Smooth muscle cell (in vitro differentiated cells): ENCODE data around the gene PCDHGB2. TPM values are rescaled to one million over a fixed set of nuclear protein-coding genes. Genes with fewer than 3 reads are reported as not detected.

Source experiments
- DNase-seq: peaks from one replicate; lab custom pipeline; 2025; ENCODE audit not compliant: unreplicated experiment; lab: John Stamatoyannopoulos, UW
- H2AFZ ChIP-seq: fragments of 200-600 bp; sonication (generic); 2 replicates; pipeline ENCODE4 v1.6.0; 2016; ENCODE audit warnings: antibody characterized with exemption, low read depth, mild to moderate bottlenecking
- H3F3A ChIP-seq: fragments of 200-600 bp; sonication (generic); 2 replicates; pipeline ENCODE4 v1.6.0; 2017; ENCODE audit warnings: antibody characterized with exemption, low read depth
- H3K27ac ChIP-seq: fragments of 200-600 bp; sonication (generic); 2 replicates; pipeline ENCODE4 v1.5.1; 2016; ENCODE audit warnings: low read depth, mild to moderate bottlenecking
- H3K27me3 ChIP-seq: fragments of 200-600 bp; sonication (generic); 2 replicates; pipeline ENCODE4 v1.6.1; 2016; ENCODE audit warnings: low read depth, mild to moderate bottlenecking
- H3K36me3 ChIP-seq: fragments of 200-600 bp; sonication (generic); 2 replicates; pipeline ENCODE4 v1.5.1; 2016; ENCODE audit warnings: low read depth
- H3K4me1 ChIP-seq: fragments of 200-600 bp; sonication (generic); 2 replicates; pipeline ENCODE4 v1.5.1; 2016; ENCODE audit warnings: low read depth
- H3K4me2 ChIP-seq: fragments of 200-600 bp; sonication (generic); 2 replicates; pipeline ENCODE4 v1.6.0; 2016; ENCODE audit warnings: mild to moderate bottlenecking
- H3K4me3 ChIP-seq: fragments of 200-600 bp; sonication (generic); 2 replicates; pipeline ENCODE4 v1.5.1; 2016; ENCODE audit warnings: mild to moderate bottlenecking
- H3K79me2 ChIP-seq: fragments of 200-600 bp; sonication (generic); 2 replicates; pipeline ENCODE4 v1.6.0; 2016; ENCODE audit warnings: low read depth, mild to moderate bottlenecking
- H3K9ac ChIP-seq: fragments of 200-600 bp; sonication (generic); 2 replicates; pipeline ENCODE4 v1.6.0; 2016; ENCODE audit warnings: low read depth
- H3K9me3 ChIP-seq: fragments of 200-600 bp; sonication (generic); replicated peaks from 2 replicates; pipeline ENCODE4 v1.5.1; 2016; ENCODE audit warnings: low read depth
- H4K20me1 ChIP-seq: fragments of 200-600 bp; sonication (generic); 2 replicates; pipeline ENCODE4 v1.6.0; 2016; ENCODE audit warnings: low read depth
- CTCF ChIP-seq: fragments of 200-600 bp; sonication (generic); IDR thresholded peaks from 2 replicates; pipeline ENCODE4 v1.5.1; 2017; ENCODE audit warnings: borderline replicate concordance, mild to moderate bottlenecking, antibody characterized with exemption; ENCODE audit not compliant: insufficient read depth, poor library complexity, severe bottlenecking
- WGBS: methylation state at CpG from one replicate; pipeline ENCODE4 v1.1.7; 2016; ENCODE audit warnings: low lambda C conversion rate; 5-methylcytosine and 5-hydroxymethylcytosine counted together
- polyA plus RNA-seq: library from polyadenylated mRNA; unstranded; fragments of >200 nt; fragmentation: Nextera tagmentation; extraction: Ambion mirVana; gene quantifications from 2 replicates; pipeline ENCODE4 v1.2.1, GENCODE V29; 2016
- total RNA-seq: library from RNA; depleted of rRNA; stranded (reverse); fragments of >200 nt; gene quantifications from 2 replicates; pipeline ENCODE4 v1.2.3, GENCODE V29; 2014

Gene PCDHGB2
- total and polyA plus RNA-seq, 2 experiments from 2014 or later, result 1.1 TPM; not detected in 1

DNA sequence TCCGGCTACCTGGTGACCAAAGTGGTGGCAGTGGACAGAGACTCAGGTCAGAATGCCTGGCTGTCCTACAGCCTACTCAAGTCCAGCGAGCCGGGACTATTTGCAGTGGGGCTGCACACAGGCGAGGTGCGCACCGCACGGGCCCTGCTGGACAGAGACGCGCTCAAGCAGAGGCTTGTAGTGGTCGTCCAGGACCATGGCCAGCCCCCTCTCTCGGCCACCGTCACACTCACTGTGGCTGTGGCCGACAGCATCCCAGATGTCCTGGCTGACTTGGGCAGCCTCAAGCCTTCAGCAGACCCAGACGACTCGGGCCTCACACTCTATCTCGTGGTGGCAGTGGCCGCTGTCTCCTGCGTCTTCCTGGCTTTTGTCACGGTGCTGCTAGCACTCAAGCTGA lies 2.8 kb upstream of the PCDHGB2 start:
- DNase-seq, result no peak
- Histone ChIP-seq H4K20me1 (no peaks in the 10 kb centered on the region), H2AFZ (no peak overlapping the region), H3K27me3 (no peaks in the 10 kb centered on the region), H3K36me3 (no peaks in the 10 kb centered on the region), H3K4me1 (no peaks in the 10 kb centered on the region), H3K4me2 (no peak overlapping the region), H3K9ac (no peak overlapping the region), H3K4me3 (no peak overlapping the region), H3F3A (no peaks in the 10 kb centered on the region), H3K9me3 (peaks cover 6% of the 10 kb centered on the region), H3K27ac (no peak overlapping the region), H3K79me2 (no peaks in the 10 kb centered on the region)
- TF ChIP-seq CTCF, result no peak
- WGBS, result 89% methylated on average over 19 of the region's 19 CpGs

DNA sequence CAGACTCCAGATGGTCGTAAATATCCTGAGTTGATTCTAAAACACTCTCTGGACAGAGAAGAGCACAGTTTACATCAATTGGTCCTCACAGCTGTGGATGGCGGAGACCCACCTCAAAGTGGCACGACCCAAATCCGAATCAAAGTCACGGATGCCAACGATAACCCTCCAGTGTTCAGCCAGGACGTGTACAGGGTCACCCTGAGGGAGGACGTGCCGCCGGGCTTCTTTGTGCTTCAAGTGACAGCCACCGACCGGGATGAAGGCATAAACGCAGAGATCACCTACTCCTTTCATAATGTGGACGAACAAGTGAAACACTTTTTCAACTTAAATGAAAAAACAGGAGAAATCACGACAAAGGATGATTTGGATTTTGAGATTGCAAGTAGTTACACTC lies 891 bp downstream of the PCDHGB2 start:
- Histone ChIP-seq H3K9ac (no peak overlapping the region), H3K4me2 (no peak overlapping the region), H2AFZ (no peak overlapping the region), H3K79me2 (no peaks in the 10 kb centered on the region), H3K4me3 (no peak overlapping the region), H3K27ac (no peak overlapping the region), H4K20me1 (no peaks in the 10 kb centered on the region), H3K4me1 (no peaks in the 10 kb centered on the region), H3K27me3 (no peaks in the 10 kb centered on the region), H3F3A (no peaks in the 10 kb centered on the region), H3K36me3 (no peaks in the 10 kb centered on the region), H3K9me3 (peaks cover 6% of the 10 kb centered on the region)
- 95% methylated on average over 15 of the region's 15 CpGs for WGBS
- TF ChIP-seq CTCF, result no peak
- no peak for DNase-seq

GRCh38 chr5:141362719-141363118 lies 2.9 kb downstream of the PCDHGB2 start:
- H3F3A ChIP-seq, result no peaks in the 10 kb centered on the region
- no peaks in the 10 kb centered on the region for H3K36me3 ChIP-seq
- no peaks in the 10 kb centered on the region for H3K4me1 ChIP-seq
- DNase-seq, result no peak
- no peaks in the 10 kb centered on the region for H3K79me2 ChIP-seq
- no peak overlapping the region for H2AFZ ChIP-seq
- H4K20me1 ChIP-seq, result no peaks in the 10 kb centered on the region
- TF ChIP-seq CTCF, result no peak
- no peak overlapping the region for H3K4me2 ChIP-seq
- H3K4me3 ChIP-seq, result no peak overlapping the region
- H3K9ac ChIP-seq, result no peak overlapping the region
- H3K27me3 ChIP-seq, result no peaks in the 10 kb centered on the region
- H3K27ac ChIP-seq, result no peak overlapping the region
- H3K9me3 ChIP-seq, result peaks cover 11% of the 10 kb centered on the region

DNA sequence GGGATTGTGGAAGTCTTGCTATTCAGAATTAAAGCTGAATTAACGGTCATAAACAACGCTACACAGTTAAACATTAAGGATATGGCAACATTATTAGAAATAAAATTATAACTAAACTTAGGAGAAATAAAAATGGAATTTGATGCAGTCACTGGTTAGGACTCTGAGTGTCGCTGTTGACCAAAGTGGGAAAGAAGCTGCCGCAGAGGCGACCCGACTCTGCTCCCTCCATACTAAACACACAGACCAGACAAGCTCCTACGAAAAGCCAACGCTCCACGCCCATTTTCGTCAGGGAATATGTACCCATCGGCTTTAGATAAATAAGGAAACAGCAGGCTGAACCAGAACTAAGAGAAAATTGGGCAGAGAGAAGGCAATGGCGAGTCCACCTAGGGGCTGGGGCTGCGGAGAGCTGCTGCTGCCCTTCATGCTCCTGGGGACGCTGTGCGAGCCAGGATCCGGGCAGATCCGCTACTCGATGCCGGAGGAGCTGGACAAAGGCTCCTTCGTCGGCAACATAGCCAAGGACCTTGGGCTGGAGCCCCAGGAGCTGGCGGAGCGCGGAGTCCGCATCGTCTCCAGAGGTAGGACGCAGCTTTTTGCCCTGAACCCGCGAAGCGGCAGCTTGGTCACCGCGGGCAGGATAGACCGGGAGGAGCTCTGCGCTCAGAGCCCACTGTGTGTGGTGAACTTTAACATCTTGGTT lies 4.3 kb downstream of the PCDHGB2 start, which contains the start of gene PCDHGA5:
PCDHGA5 (plus strand) TSS at position 211 of the 709 bp plus-strand sequence; CDS start at position 380, 169 bp downstream.
- no peaks in the 10 kb centered on the region for H3K4me1 ChIP-seq
- no peaks in the 10 kb centered on the region for H3K27me3 ChIP-seq
- no peaks in the 10 kb centered on the region for H3F3A ChIP-seq
- H3K9me3 ChIP-seq, result peaks cover 11% of the 10 kb centered on the region
- no peaks in the 10 kb centered on the region for H3K36me3 ChIP-seq
- no peak within 1 kb of the TSS for H3K27ac ChIP-seq
- DNase-seq, result no peak
- no peaks in the 10 kb centered on the region for H3K79me2 ChIP-seq
- no peak for TF ChIP-seq CTCF
- H4K20me1 ChIP-seq, result no peaks in the 10 kb centered on the region
- H3K9ac ChIP-seq, result no peak within 1 kb of the TSS
- H3K4me3 ChIP-seq, result no peak within 1 kb of the TSS
- H2AFZ ChIP-seq, result no peak within 1 kb of the TSS
- WGBS, result 93% methylated on average over 34 of the region's 34 CpGs
- H3K4me2 ChIP-seq, result no peak within 1 kb of the TSS
